Measurements from ENCODE around the gene OR1A2. TPM values are rescaled to one million over a fixed set of nuclear protein-coding genes. Genes with fewer than 3 reads are reported as not detected.

The OR1A2 gene, protein sequence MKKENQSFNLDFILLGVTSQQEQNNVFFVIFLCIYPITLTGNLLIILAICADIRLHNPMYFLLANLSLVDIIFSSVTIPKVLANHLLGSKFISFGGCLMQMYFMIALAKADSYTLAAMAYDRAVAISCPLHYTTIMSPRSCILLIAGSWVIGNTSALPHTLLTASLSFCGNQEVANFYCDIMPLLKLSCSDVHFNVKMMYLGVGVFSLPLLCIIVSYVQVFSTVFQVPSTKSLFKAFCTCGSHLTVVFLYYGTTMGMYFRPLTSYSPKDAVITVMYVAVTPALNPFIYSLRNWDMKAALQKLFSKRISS
- total RNA-seq, result not detected
- polyA plus RNA-seq, result not detected

DNA sequence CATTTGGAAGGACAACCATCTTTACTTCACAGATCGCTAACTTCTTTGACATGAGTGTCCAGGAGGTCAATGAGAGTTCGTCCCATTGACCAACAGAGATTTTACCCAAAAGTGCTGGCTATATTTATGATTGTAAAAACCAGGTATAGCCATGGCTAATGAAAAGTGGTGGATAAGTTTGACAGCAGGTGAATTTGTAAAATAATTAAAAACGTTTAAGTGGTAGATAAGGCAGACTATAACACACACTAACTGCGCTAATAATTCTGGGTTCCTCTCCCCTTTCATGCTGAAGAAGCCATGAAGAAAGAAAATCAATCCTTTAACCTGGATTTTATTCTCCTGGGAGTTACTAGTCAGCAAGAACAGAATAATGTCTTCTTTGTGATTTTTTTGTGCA is at the start of gene OR1A2:
OR1A2 (plus strand) TSS at position 301 of the 400 bp plus-strand sequence; CDS start at position 301, 0 bp downstream.
- Mint-ChIP-seq H3K36me3 (no peaks in the 10 kb centered on the region), H3K27ac (no peak within 1 kb of the TSS), H3K27me3 (peaks cover 16% of the 10 kb centered on the region), H3K9me3 (peaks cover 0 to 5% (median 0%) of the 10 kb centered on the region in 7 donors), H3K4me3 (no peak within 1 kb of the TSS), H3K4me1 (no peaks in the 10 kb centered on the region)
- Histone ChIP-seq H3K27me3 (ENCODE audit: control insufficient read depth, insufficient read depth, low read length) (peaks cover 6% of the 10 kb centered on the region), H3K36me3 (ENCODE audit: control insufficient read depth, insufficient read depth, low read length) (no peaks in the 10 kb centered on the region), H3K27ac (ENCODE audit: insufficient read depth, low read length, poor library complexity, severe bottlenecking) (no peak within 1 kb of the TSS), H3K4me1 (ENCODE audit: control insufficient read depth, insufficient read depth, low read length, poor library complexity, severe bottlenecking) (no peaks in the 10 kb centered on the region), H3K9me3 (ENCODE audit: control insufficient read depth in 2 of 2, low read length in 2 of 2) (peaks cover 0 to 5% of the 10 kb centered on the region in 2 experiments), H3K4me3 (ENCODE audit: low read depth, low read length) (no peak within 1 kb of the TSS)
- ATAC-seq (ENCODE audit: low read depth in 2 of 2) (no peak), DNase-seq (no peak)

DNA sequence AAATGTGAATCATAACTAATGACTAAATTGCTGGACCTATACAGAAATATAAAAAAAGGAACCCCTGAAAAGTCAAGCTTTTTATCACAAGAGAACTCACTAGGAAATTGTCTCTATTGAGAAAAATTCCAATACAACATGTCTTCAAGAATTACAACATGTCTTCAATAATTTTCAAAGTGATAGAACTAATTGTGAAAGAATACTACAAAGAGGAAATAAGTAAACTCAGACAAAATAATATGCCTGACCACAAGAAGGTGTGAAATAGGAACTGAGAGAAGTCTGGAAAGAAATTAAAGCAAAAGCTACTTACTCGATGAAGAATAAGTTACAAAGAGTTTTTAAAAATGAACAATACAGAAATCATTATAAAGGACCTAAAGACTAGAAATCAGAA is 40.1 kb upstream of the OR1A2 start:
- no peaks in the 10 kb centered on the region for H3K36me3 Mint-ChIP-seq

GRCh38 chr17:3167574-3167973 is 29.7 kb upstream of the OR1A2 start:
- peaks cover 10% of the 10 kb centered on the region for H3K27me3 Mint-ChIP-seq
- H3K36me3 ChIP-seq (ENCODE audit: control insufficient read depth, insufficient read depth, low read length), result no peaks in the 10 kb centered on the region
- H3K27ac ChIP-seq (ENCODE audit: insufficient read depth, low read length, poor library complexity, severe bottlenecking), result no peak overlapping the region
- peaks cover 2 to 14% of the 10 kb centered on the region in 2 experiments for H3K9me3 ChIP-seq (ENCODE audit: control insufficient read depth in 2 of 2, low read length in 2 of 2)
- H3K4me1 Mint-ChIP-seq, result peaks cover 0 to 8% (median 2%) of the 10 kb centered on the region in 4 donors
- DNase-seq (no peak), ATAC-seq (ENCODE audit: low read depth in 2 of 2) (no peak)
- no peaks in the 10 kb centered on the region for H3K36me3 Mint-ChIP-seq
- no peaks in the 10 kb centered on the region for H3K27me3 ChIP-seq (ENCODE audit: control insufficient read depth, insufficient read depth, low read length)
- no peaks in the 10 kb centered on the region for H3K4me1 ChIP-seq (ENCODE audit: control insufficient read depth, insufficient read depth, low read length, poor library complexity, severe bottlenecking)
- H3K4me3 Mint-ChIP-seq, result no peak overlapping the region
- H3K27ac Mint-ChIP-seq, result no peak overlapping the region
- H3K9me3 Mint-ChIP-seq, result peaks cover 0 to 14% (median 4%) of the 10 kb centered on the region in 7 donors
- no peak overlapping the region for H3K4me3 ChIP-seq (ENCODE audit: low read depth, low read length)

More for the DNA sequence above, 40.1 kb upstream of the OR1A2 start:
- Histone ChIP-seq H3K36me3 (ENCODE audit: control insufficient read depth, insufficient read depth, low read length) (no peaks in the 10 kb centered on the region), H3K4me3 (ENCODE audit: low read depth, low read length) (no peak overlapping the region), H3K9me3 (ENCODE audit: control insufficient read depth in 2 of 2, low read length in 2 of 2) (peaks cover 0 to 3% of the 10 kb centered on the region in 2 experiments), H3K4me1 (ENCODE audit: control insufficient read depth, insufficient read depth, low read length, poor library complexity, severe bottlenecking) (no peaks in the 10 kb centered on the region), H3K27me3 (ENCODE audit: control insufficient read depth, insufficient read depth, low read length) (peaks cover 9% of the 10 kb centered on the region), H3K27ac (ENCODE audit: insufficient read depth, low read length, poor library complexity, severe bottlenecking) (no peak overlapping the region)
- peaks cover 21% of the 10 kb centered on the region for H3K27me3 Mint-ChIP-seq
- no peaks in the 10 kb centered on the region for H3K4me1 Mint-ChIP-seq
- peaks cover 0 to 10% (median 0%) of the 10 kb centered on the region in 7 donors for H3K9me3 Mint-ChIP-seq
- H3K27ac Mint-ChIP-seq, result no peak overlapping the region
- H3K4me3 Mint-ChIP-seq, result no peak overlapping the region
- DNase-seq (no peak), ATAC-seq (ENCODE audit: low read depth in 2 of 2) (no peak)

DNA sequence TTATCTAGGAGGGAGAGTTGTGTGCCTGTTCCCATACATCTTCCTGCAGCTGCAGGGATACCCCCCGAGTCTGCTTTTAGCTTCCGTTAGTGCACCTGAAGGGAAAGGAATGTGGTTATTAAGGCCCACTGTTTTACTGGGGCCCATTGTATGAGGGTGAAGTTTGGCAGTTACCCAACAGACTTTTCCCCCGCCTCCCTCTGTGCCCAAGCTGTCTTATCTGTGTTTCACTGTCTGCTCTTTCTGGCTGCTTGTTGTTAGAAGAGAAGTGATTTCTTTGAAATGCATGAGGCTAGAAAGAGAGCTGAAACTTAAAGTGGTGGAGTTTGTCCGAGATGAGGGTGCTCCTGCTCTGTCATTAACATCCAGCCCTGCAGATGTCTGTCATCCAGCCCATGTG is 7.4 kb upstream of the OR1A2 start:
- no peak overlapping the region for H3K27ac Mint-ChIP-seq
- DNase-seq (no peak), ATAC-seq (ENCODE audit: low read depth in 2 of 2) (no peak)
- Histone ChIP-seq H3K9me3 (ENCODE audit: control insufficient read depth in 2 of 2, low read length in 2 of 2) (no peaks in the 10 kb centered on the region), H3K36me3 (ENCODE audit: control insufficient read depth, insufficient read depth, low read length) (no peaks in the 10 kb centered on the region), H3K27ac (ENCODE audit: insufficient read depth, low read length, poor library complexity, severe bottlenecking) (no peak overlapping the region), H3K27me3 (ENCODE audit: control insufficient read depth, insufficient read depth, low read length) (peaks cover 5% of the 10 kb centered on the region), H3K4me1 (ENCODE audit: control insufficient read depth, insufficient read depth, low read length, poor library complexity, severe bottlenecking) (no peaks in the 10 kb centered on the region), H3K4me3 (ENCODE audit: low read depth, low read length) (no peak overlapping the region)
- H3K4me1 Mint-ChIP-seq, result no peaks in the 10 kb centered on the region
- no peaks in the 10 kb centered on the region for H3K36me3 Mint-ChIP-seq
- H3K27me3 Mint-ChIP-seq, result peaks cover 18% of the 10 kb centered on the region
- no peak overlapping the region for H3K4me3 Mint-ChIP-seq
- H3K9me3 Mint-ChIP-seq, result no peaks in the 10 kb centered on the region

DNA sequence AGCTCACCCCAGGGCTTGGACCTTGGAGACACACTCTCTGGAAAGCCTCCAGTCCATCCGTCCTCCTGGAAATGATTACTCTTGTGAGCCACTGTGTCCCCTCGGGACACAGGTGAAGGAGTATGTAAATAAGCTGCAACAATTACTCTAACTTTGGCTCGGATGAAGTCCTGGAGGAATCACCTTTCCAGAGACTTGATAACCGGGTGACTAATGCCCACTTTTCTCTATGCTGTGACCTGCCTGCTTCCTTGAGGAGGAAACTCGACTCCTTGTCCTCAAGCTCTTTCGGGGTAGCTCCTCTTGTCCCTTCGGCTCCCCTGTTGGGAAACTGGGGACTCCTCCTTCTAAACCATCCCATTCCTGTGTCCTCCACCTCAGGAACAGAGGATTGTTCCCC is 10.0 kb downstream of the OR1A2 start, which contains the start of gene OR1A1:
OR1A1 (plus strand) TSS at position 301 of the 400 bp plus-strand sequence. CDS start 7,954 bp downstream, outside the sequence.
- Mint-ChIP-seq H3K4me1 (peaks cover 0 to under 1% (median 0%) of the 10 kb centered on the region in 4 donors), H3K27me3 (peaks cover 6% of the 10 kb centered on the region), H3K36me3 (no peaks in the 10 kb centered on the region), H3K9me3 (peaks cover 0 to 6% (median 3%) of the 10 kb centered on the region in 7 donors), H3K4me3 (no peak within 1 kb of the TSS), H3K27ac (no peak within 1 kb of the TSS)
- DNase-seq (no peak), ATAC-seq (ENCODE audit: low read depth in 2 of 2) (no peak)
- Histone ChIP-seq H3K9me3 (ENCODE audit: control insufficient read depth in 2 of 2, low read length in 2 of 2) (no peaks in the 10 kb centered on the region), H3K27me3 (ENCODE audit: control insufficient read depth, insufficient read depth, low read length) (no peaks in the 10 kb centered on the region), H3K27ac (ENCODE audit: insufficient read depth, low read length, poor library complexity, severe bottlenecking) (no peak within 1 kb of the TSS), H3K4me3 (ENCODE audit: low read depth, low read length) (no peak within 1 kb of the TSS), H3K4me1 (ENCODE audit: control insufficient read depth, insufficient read depth, low read length, poor library complexity, severe bottlenecking) (no peaks in the 10 kb centered on the region), H3K36me3 (ENCODE audit: control insufficient read depth, insufficient read depth, low read length) (no peaks in the 10 kb centered on the region)

- H3K27me3 ChIP-seq (ENCODE audit: control insufficient read depth, insufficient read depth, low read length), result no peaks in the 10 kb centered on the region
- Mint-ChIP-seq H3K4me1 (peaks cover 0 to 5% (median 0%) of the 10 kb centered on the region in 4 donors), H3K9me3 (peaks cover 0 to 7% (median 3%) of the 10 kb centered on the region in 7 donors), H3K36me3 (no peaks in the 10 kb centered on the region), H3K27ac (no peak overlapping the region), H3K27me3 (peaks cover 9% of the 10 kb centered on the region), H3K4me3 (no peak overlapping the region)
- no peaks in the 10 kb centered on the region for H3K9me3 ChIP-seq (ENCODE audit: control insufficient read depth in 2 of 2, low read length in 2 of 2)
- H3K27ac ChIP-seq (ENCODE audit: insufficient read depth, low read length, poor library complexity, severe bottlenecking), result no peak overlapping the region
- H3K36me3 ChIP-seq (ENCODE audit: control insufficient read depth, insufficient read depth, low read length), result no peaks in the 10 kb centered on the region
- no peaks in the 10 kb centered on the region for H3K4me1 ChIP-seq (ENCODE audit: control insufficient read depth, insufficient read depth, low read length, poor library complexity, severe bottlenecking)
- H3K4me3 ChIP-seq (ENCODE audit: low read depth, low read length), result no peak overlapping the region
- DNase-seq (no peak), ATAC-seq (ENCODE audit: low read depth in 2 of 2) (no peak)
Observed at GRCh38 chr17:3208484-3208883, 11.2 kb downstream of the OR1A2 start.

DNA sequence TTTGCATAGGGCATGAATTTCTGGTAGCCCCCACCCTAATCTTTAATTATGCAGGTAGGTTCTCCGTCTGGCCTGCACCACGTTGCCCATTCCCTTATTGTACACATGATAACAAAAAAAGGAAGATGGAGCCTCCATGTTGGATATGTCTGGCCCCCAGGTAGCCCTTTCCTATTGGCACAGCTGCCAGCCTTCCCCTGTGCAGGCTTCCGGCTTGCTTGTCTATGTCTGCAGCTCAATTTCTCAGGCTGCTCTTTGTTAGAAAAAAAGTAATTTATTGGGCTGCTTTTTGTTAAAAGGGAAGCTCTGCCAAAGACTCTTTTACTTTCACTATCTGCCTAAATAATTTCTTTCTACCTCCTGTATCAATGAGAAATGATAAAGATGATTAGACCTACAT is 15.7 kb downstream of the OR1A2 start:
- no peak for DNase-seq
- peaks cover 0 to 7% (median 0%) of the 10 kb centered on the region in 7 donors for H3K9me3 Mint-ChIP-seq
- H3K4me3 ChIP-seq (ENCODE audit: low read depth, low read length), result no peak overlapping the region
- H3K4me3 Mint-ChIP-seq, result no peak overlapping the region
- peaks cover 2% of the 10 kb centered on the region for H3K27me3 ChIP-seq (ENCODE audit: control insufficient read depth, insufficient read depth, low read length)
- H3K4me1 ChIP-seq (ENCODE audit: control insufficient read depth, insufficient read depth, low read length, poor library complexity, severe bottlenecking), result no peaks in the 10 kb centered on the region
- no peak overlapping the region for H3K27ac ChIP-seq (ENCODE audit: insufficient read depth, low read length, poor library complexity, severe bottlenecking)
- H3K36me3 ChIP-seq (ENCODE audit: control insufficient read depth, insufficient read depth, low read length), result no peaks in the 10 kb centered on the region
- H3K9me3 ChIP-seq (ENCODE audit: control insufficient read depth in 2 of 2, low read length in 2 of 2), result no peaks in the 10 kb centered on the region
- peaks cover 0 to 5% (median 0%) of the 10 kb centered on the region in 4 donors for H3K4me1 Mint-ChIP-seq
- peaks cover 1% of the 10 kb centered on the region for H3K36me3 Mint-ChIP-seq
- H3K27ac Mint-ChIP-seq, result no peak overlapping the region
- H3K27me3 Mint-ChIP-seq, result peaks cover 6% of the 10 kb centered on the region
- no peak for ATAC-seq (ENCODE audit: low read depth in 2 of 2)

DNA sequence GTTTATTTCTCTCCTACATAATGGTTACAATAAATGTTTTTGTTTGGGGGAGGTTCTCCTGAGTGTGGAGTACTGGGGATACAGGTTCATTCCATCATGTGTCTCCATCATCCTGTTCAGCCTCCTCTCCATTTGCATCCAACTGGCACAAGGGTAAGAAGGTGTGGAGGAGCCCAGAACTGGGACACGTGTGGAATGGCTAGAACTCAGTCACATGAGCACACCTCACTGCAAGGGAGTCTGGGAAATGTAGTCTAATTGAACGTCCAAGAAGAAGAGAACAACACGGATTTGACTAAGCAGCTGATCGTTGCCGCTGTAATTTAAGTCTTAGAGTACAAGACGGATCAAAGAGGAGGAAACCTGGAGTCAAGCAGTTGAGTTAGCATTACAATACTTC is 16.3 kb downstream of the OR1A2 start:
- Mint-ChIP-seq H3K4me3 (no peak overlapping the region), H3K27ac (no peak overlapping the region), H3K9me3 (peaks cover 0 to 7% (median 0%) of the 10 kb centered on the region in 7 donors), H3K27me3 (peaks cover 6% of the 10 kb centered on the region), H3K4me1 (peaks cover 0 to 5% (median 0%) of the 10 kb centered on the region in 4 donors), H3K36me3 (peaks cover 3% of the 10 kb centered on the region)
- Histone ChIP-seq H3K4me1 (ENCODE audit: control insufficient read depth, insufficient read depth, low read length, poor library complexity, severe bottlenecking) (no peaks in the 10 kb centered on the region), H3K36me3 (ENCODE audit: control insufficient read depth, insufficient read depth, low read length) (no peaks in the 10 kb centered on the region), H3K27ac (ENCODE audit: insufficient read depth, low read length, poor library complexity, severe bottlenecking) (no peak overlapping the region), H3K4me3 (ENCODE audit: low read depth, low read length) (no peak overlapping the region), H3K27me3 (ENCODE audit: control insufficient read depth, insufficient read depth, low read length) (peaks cover 2% of the 10 kb centered on the region), H3K9me3 (ENCODE audit: control insufficient read depth in 2 of 2, low read length in 2 of 2) (no peaks in the 10 kb centered on the region)
- no peak for ATAC-seq (ENCODE audit: low read depth in 2 of 2)
- DNase-seq, result no peak
